ENCODE data around the gene ZSWIM5.
"Not testable (repeated sequence)": the region's sequence is repeated elsewhere in the genome, so short reads cannot be mapped to it uniquely, and the experiment has no call there.

The ZSWIM5 gene

DNA sequence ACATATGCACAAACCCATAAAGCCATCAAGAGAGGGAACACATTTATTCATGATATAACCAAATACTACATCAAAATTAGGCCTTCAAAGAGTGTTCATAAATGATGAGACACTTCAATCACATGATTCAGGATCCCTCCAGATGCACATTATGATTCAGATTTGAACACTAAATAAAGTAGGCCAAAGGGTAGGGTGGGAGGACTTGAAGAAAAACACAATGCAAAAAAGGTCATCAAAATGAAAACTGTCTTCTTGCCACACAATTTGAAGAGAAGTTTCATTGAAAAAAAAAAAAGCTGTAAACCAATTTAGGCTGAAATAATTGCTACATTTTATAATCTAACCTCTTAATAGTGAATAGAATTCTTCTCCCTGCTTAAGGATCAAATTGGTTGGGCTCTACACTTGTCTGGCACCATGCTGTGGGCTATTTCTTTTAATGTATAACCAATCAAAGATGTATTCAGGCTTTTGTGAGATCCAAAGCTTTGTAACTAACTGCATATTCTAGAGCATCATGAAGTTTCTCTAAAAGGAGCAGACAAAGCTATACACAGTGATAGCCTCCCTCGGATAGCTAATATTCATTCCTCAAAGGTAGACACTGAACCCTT is 58.1 kb downstream of the ZSWIM5 start:
- no peak for DNase-seq (ENCODE audit: extremely low read depth in 1 of 2, low read depth in 1 of 2)

GRCh38 chr1:45146833-45147232 is 59.6 kb downstream of the ZSWIM5 start:
- no peak for DNase-seq (ENCODE audit: extremely low read depth in 1 of 2, low read depth in 1 of 2)

DNA sequence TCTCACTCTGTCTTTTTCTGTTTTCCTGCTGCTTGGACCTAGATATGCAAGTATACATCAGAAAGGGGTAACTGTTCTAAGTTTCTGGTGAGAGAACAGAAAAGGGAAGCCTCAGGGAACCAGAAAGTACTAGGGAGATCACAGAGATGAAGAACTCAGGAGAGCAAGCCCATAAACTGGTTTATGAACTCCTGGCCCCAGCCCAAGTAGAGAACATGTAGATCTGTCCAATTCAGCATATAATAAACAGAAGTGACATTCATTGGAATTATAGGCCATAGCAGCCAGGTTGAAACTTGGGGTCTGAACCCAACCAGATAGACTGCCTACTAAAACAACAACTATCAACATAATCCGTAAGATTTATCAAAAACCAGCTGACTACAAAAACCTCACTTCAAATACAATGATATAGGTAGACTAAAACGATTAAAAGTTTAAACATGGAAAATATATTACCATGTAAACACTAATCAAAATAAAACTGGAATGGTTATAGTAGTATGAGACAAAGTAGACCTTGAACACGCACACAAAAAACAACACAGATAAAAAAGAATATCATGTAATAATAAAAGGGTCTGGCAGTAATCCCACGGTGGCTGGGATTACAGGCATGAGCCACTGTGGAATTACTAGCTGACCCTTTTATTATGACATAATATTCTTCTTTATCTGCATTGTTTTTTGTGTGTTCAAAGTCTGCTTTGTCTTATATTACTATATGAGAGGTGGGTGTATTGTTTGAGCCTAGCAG is 65.0 kb downstream of the ZSWIM5 start:
- no peak for DNase-seq (ENCODE audit: extremely low read depth in 1 of 2, low read depth in 1 of 2)

DNA sequence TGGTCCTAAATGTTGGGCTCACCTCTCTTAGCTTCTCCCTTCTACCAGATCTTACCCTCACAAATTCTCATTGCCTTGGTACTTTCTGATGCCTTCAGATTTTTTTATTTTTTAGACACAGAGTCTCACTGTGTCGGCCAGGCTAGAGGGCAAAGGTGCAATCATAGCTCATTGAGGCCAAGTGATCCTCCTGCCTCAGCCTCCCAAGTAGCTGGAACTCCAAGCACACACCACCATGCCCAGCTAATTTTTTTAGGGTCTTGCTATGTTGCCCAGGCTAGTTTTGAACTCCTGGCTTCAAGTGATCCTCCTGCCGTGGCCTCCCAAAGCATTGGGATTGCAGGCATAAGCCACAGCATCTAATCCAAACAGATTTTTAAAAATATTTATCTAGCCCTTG is 69.4 kb downstream of the ZSWIM5 start:
- DNase-seq (ENCODE audit: extremely low read depth in 1 of 2, low read depth in 1 of 2): no peak

- DNase-seq (ENCODE audit: extremely low read depth in 1 of 2, low read depth in 1 of 2): no peak
Measured at GRCh38 chr1:45135316-45135715, 71.1 kb downstream of the ZSWIM5 start.

GRCh38 chr1:45134461-45134873 is 71.9 kb downstream of the ZSWIM5 start:
- DNase-seq (ENCODE audit: extremely low read depth in 1 of 2, low read depth in 1 of 2): no peak

GRCh38 chr1:45132719-45133118 is 73.7 kb downstream of the ZSWIM5 start:
- not testable (repeated sequence) for DNase-seq (ENCODE audit: extremely low read depth in 1 of 2, low read depth in 1 of 2)

DNA sequence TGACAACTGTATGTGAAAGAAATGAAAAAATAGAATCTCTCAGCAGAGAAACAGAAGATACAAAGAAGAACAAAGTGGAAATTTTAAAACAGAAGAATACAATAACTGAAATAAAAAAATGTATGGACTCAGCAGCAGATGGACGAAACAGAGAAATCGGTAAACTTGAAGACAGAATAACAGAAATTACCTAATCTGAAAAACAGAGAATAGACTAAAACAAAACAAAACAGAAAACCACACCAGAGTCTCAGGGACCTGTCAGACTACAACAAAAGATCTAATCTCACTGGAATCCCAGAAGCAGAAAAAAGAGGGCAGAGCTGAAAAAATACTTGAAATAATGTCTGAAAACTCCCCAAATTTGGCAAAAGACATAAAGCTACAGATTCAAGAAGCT is 83.0 kb downstream of the ZSWIM5 start:
- no peak for DNase-seq (ENCODE audit: extremely low read depth in 1 of 2, low read depth in 1 of 2)

DNA sequence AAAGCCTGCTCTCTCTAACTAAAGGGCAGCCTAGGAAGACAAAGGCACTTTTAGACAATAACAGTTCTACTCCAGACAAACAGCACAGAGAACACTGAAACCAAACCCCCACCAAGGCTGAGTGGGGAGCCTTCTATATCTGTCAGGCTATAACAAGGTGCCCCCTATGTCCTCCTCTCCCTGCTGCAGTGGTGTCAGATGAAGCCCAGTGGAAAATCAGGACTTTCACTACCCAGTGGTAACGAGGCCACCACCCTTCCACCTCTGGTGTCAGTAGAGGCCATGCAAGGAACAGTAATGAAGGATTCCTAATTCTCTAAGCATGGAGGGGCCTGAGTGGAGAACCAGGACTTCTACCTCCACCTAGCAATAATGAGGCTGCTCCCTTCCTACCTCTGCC is 83.7 kb downstream of the ZSWIM5 start:
- no peak for DNase-seq (ENCODE audit: extremely low read depth in 1 of 2, low read depth in 1 of 2)

- no peak for DNase-seq (ENCODE audit: extremely low read depth in 1 of 2, low read depth in 1 of 2)
Measured at GRCh38 chr1:45117766-45118165, 88.6 kb downstream of the ZSWIM5 start.

GRCh38 chr1:45116820-45117219 is 89.6 kb downstream of the ZSWIM5 start:
- DNase-seq (ENCODE audit: extremely low read depth in 1 of 2, low read depth in 1 of 2): no peak

- no peak for DNase-seq (ENCODE audit: extremely low read depth in 1 of 2, low read depth in 1 of 2)
Measured at GRCh38 chr1:45116340-45116739, 90.1 kb downstream of the ZSWIM5 start.

DNA sequence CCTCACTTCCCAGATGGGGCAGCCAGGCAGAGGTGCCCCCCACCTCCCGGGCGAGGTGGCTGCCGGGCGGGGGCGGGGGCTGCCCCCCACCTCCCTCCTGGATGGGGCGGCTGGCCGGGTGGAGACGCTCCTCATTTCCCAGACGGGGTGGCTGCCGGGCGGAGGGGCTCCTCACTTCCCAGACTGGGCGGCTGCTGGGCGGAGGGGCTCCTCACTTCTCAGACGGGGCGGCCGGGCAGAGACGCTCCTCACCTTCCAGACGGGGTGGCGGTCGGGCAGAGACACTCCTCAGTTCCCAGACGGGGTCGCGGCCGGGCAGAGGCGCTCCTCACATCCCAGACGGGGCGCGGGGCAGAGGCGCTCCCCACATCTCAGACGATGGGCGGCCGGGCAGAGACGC is 91.2 kb downstream of the ZSWIM5 start:
- DNase-seq (ENCODE audit: extremely low read depth in 1 of 2, low read depth in 1 of 2): not testable (repeated sequence)

DNA sequence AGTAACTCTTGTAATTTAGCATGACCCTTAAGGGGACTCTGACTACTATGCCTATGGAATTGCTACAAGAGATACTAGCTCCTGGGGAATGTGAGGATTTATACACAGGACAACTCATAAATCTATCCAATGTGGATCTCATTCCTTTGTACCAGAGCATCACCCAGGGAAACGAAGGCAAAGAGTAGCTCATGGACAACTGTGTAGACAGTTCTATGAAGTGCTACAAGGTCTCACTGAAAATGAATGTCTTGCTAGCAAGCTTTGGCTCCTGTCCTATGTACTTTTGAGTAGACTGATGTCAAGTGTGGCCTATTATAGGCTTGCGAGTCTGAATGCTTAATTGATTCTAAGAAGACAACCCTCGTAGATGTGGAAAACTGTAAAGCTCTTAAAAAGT is 93.7 kb downstream of the ZSWIM5 start:
- no peak for DNase-seq (ENCODE audit: extremely low read depth in 1 of 2, low read depth in 1 of 2)

- DNase-seq (ENCODE audit: extremely low read depth in 1 of 2, low read depth in 1 of 2): no peak
Measured at GRCh38 chr1:45111239-45111638, 95.2 kb downstream of the ZSWIM5 start.

GRCh38 chr1:45107782-45108181 is 98.6 kb downstream of the ZSWIM5 start:
- no peak for DNase-seq (ENCODE audit: extremely low read depth in 1 of 2, low read depth in 1 of 2)

- DNase-seq (ENCODE audit: extremely low read depth in 1 of 2, low read depth in 1 of 2): not testable (repeated sequence)
Measured at GRCh38 chr1:45106864-45107263, 99.5 kb downstream of the ZSWIM5 start.

GRCh38 chr1:45106156-45106545 is 100.3 kb downstream of the ZSWIM5 start:
- DNase-seq (ENCODE audit: extremely low read depth in 1 of 2, low read depth in 1 of 2): not testable (repeated sequence)

GRCh38 chr1:45105486-45106155 is 100.8 kb downstream of the ZSWIM5 start:
- DNase-seq (ENCODE audit: extremely low read depth in 1 of 2, low read depth in 1 of 2): not testable (repeated sequence)

DNA sequence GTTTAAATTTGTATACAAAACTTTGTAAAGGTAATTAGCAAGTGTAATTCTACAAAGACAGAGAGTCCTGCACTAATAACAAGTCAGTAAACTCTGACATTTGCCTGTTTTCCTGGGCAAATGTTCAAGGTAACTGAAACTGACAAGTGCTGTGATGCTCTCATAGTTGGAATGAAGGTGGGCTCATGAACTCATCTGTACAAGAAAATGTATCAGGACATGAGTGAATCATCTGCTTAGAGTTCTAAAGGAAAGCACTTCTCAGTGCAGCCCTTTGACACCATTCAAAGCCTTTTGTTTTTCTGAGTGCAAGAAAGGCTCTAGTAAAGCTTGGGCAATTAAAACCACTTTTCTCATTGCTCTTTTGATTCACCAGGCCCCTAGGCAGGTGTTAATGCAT is 102.9 kb downstream of the ZSWIM5 start:
- DNase-seq (ENCODE audit: extremely low read depth in 1 of 2, low read depth in 1 of 2): no peak

DNA sequence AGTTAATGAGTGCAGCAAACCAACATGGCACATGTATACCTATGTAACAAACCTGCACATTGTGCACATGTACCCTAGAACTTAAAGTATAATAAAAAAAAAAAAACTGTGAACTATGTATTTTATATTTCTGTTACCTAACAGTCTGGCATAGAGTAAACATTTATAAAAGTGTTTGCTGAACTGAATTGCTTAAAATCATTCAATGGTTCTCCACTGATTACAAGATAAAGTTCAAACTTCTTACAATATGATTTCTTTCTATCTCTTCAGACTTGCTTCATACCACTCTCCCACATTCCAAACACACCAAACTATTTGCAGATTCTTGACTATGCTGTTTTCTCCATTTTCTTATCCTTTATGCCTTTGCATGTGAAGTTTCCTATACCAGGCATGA is 104.5 kb downstream of the ZSWIM5 start:
- DNase-seq (ENCODE audit: extremely low read depth in 1 of 2, low read depth in 1 of 2): no peak

GRCh38 chr1:45101528-45101927 is 104.9 kb downstream of the ZSWIM5 start:
- not testable (repeated sequence) for DNase-seq (ENCODE audit: extremely low read depth in 1 of 2, low read depth in 1 of 2)
